ENCODE results near the gene PPP4C.

Gene PPP4C

DNA sequence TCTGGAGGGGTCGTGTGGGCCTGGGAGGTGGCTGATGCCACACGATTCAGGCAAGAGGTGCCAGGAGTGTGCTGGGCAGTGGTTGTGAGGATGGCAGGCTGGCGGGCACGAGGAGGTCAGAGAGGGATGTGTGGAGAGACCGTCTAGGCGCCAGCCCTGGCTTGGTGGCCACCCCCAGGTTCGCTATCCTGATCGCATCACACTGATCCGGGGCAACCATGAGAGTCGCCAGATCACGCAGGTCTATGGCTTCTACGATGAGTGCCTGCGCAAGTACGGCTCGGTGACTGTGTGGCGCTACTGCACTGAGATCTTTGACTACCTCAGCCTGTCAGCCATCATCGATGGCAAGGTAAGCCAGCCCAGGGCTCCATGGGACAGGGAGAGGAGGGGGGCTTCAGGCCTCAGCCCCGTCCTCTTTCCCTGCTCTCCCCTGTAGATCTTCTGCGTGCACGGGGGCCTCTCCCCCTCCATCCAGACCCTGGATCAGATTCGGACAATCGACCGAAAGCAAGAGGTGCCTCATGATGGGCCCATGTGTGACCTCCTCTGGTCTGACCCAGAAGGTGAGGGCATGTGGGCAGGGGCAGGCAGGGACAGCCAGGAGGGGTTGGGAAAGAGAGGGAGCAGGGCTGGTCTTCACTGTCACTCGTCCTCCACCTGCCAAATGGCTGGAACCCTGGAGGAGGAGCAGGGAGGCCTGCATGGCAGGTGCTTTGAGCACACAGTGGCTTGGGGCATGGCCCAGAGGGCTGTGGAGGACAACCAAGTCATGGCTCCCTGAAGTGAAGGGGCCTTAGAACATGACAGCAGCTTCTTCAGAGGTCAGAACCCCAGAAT, 7.6 kb downstream of the PPP4C start:
- Histone ChIP-seq H3K4me3 (ENCODE audit: low read depth, low read length) (no peak overlapping the region), H3K4me2 (ENCODE audit: low read length) (no peak overlapping the region), H3K36me3 (ENCODE audit: control insufficient read depth, insufficient read depth, low read length) (no peaks in the 10 kb centered on the region), H3K9me3 (ENCODE audit: control insufficient read depth, low read length) (no peaks in the 10 kb centered on the region), H3K9ac (no peak overlapping the region), H2AFZ (no peak overlapping the region), H3K27me3 (ENCODE audit: control insufficient read depth, insufficient read depth, low read length) (no peaks in the 10 kb centered on the region), H3K79me2 (peaks cover 2% of the 10 kb centered on the region), H3K4me1 (no peaks in the 10 kb centered on the region), H3K27ac (no peak overlapping the region)
- TF ChIP-seq, protein P1, sequence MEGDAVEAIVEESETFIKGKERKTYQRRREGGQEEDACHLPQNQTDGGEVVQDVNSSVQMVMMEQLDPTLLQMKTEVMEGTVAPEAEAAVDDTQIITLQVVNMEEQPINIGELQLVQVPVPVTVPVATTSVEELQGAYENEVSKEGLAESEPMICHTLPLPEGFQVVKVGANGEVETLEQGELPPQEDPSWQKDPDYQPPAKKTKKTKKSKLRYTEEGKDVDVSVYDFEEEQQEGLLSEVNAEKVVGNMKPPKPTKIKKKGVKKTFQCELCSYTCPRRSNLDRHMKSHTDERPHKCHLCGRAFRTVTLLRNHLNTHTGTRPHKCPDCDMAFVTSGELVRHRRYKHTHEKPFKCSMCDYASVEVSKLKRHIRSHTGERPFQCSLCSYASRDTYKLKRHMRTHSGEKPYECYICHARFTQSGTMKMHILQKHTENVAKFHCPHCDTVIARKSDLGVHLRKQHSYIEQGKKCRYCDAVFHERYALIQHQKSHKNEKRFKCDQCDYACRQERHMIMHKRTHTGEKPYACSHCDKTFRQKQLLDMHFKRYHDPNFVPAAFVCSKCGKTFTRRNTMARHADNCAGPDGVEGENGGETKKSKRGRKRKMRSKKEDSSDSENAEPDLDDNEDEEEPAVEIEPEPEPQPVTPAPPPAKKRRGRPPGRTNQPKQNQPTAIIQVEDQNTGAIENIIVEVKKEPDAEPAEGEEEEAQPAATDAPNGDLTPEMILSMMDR (IDR thresholded peaks at IDR 0.05) = no peak

DNA sequence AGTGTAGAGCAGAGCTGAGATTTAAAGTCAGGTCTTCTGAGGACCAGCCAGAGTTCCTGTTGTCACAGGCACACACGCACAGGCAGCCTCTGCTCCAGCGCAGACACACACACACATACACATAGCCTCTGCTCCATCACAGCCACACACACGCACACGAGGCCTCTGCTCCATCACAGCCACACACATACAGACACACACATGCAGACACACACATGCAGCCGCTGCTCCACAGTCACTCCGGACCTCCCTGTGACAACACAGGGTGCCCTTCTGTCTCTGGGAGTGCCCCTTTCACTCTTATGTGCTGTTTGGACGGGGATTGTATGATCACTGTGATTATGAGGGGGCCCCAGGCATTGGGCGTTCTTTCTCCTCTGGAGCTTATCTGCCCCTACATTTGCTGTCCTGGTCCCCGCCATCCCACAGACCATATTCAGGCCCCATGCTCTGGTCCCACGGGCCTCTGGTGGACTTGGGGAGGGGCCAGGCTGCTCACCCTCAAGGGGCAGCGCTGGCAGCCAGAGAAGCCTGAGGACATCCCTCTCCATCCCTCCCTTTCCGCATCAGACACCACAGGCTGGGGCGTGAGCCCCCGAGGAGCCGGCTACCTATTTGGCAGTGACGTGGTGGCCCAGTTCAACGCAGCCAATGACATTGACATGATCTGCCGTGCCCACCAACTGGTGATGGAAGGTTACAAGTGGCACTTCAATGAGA, 8.5 kb downstream of the PPP4C start:
- no peak overlapping the region for H3K4me2 ChIP-seq (ENCODE audit: low read length)

DNA sequence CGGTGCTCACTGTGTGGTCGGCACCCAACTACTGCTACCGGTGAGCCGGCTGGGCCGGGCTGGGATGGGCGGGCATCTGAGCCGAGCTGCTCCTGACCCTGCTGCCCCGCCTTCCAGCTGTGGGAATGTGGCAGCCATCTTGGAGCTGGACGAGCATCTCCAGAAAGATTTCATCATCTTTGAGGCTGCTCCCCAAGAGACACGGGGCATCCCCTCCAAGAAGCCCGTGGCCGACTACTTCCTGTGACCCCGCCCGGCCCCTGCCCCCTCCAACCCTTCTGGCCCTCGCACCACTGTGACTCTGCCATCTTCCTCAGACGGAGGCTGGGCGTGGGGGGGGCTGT, 9.0 kb downstream of the PPP4C start:
- H3K4me3 ChIP-seq (ENCODE audit: low read depth, low read length) = no peak overlapping the region
- H2AFZ ChIP-seq = no peak overlapping the region
- H3K9me3 ChIP-seq (ENCODE audit: control insufficient read depth, low read length) = no peaks in the 10 kb centered on the region
- H3K9ac ChIP-seq = no peak overlapping the region
- no peaks in the 10 kb centered on the region for H3K27me3 ChIP-seq (ENCODE audit: control insufficient read depth, insufficient read depth, low read length)
- H3K4me2 ChIP-seq (ENCODE audit: low read length) = no peak overlapping the region
- no peaks in the 10 kb centered on the region for H3K36me3 ChIP-seq (ENCODE audit: control insufficient read depth, insufficient read depth, low read length)
- H3K4me1 ChIP-seq = no peaks in the 10 kb centered on the region
- peaks cover under 1% of the 10 kb centered on the region for H3K79me2 ChIP-seq
- H3K27ac ChIP-seq = no peak overlapping the region
- TF ChIP-seq, protein P1 (IDR thresholded peaks at IDR 0.05) = no peak

More for the DNA sequence above, 8.5 kb downstream of the PPP4C start:
- H3K36me3 ChIP-seq (ENCODE audit: control insufficient read depth, insufficient read depth, low read length) = no peaks in the 10 kb centered on the region
- H3K9me3 ChIP-seq (ENCODE audit: control insufficient read depth, low read length) = no peaks in the 10 kb centered on the region
- TF ChIP-seq, protein P1 (IDR thresholded peaks at IDR 0.05) = no peak
- H2AFZ ChIP-seq = no peak overlapping the region
- H3K9ac ChIP-seq = no peak overlapping the region
- H3K4me3 ChIP-seq (ENCODE audit: low read depth, low read length) = no peak overlapping the region
- no peaks in the 10 kb centered on the region for H3K4me1 ChIP-seq
- no peak overlapping the region for H3K27ac ChIP-seq
- peaks cover 2% of the 10 kb centered on the region for H3K79me2 ChIP-seq
- no peaks in the 10 kb centered on the region for H3K27me3 ChIP-seq (ENCODE audit: control insufficient read depth, insufficient read depth, low read length)

- TF ChIP-seq, protein P1 (IDR thresholded peaks at IDR 0.05) = no peak
- H3K27me3 ChIP-seq (ENCODE audit: control insufficient read depth, insufficient read depth, low read length) = no peaks in the 10 kb centered on the region
- no peak overlapping the region for H2AFZ ChIP-seq
- H3K9ac ChIP-seq = no peak overlapping the region
- H3K4me3 ChIP-seq (ENCODE audit: low read depth, low read length) = no peak overlapping the region
- no peaks in the 10 kb centered on the region for H3K9me3 ChIP-seq (ENCODE audit: control insufficient read depth, low read length)
- H3K36me3 ChIP-seq (ENCODE audit: control insufficient read depth, insufficient read depth, low read length) = no peaks in the 10 kb centered on the region
- H3K27ac ChIP-seq = no peak overlapping the region
- H3K4me2 ChIP-seq (ENCODE audit: low read length) = no peak overlapping the region
- no peaks in the 10 kb centered on the region for H3K79me2 ChIP-seq
- no peaks in the 10 kb centered on the region for H3K4me1 ChIP-seq
Observed at GRCh38 chr16:30085247-30085646, 9.5 kb downstream of the PPP4C start.

All from parathyroid adenoma (tissue), 2 donors.